DMS114 treated with DMSO at 0.1 percent for 48 hours (cell line): Measurements from ENCODE around the gene METTL16.
"Not testable (repeated sequence)": the region's sequence is repeated elsewhere in the genome, so short reads cannot be mapped to it uniquely, and the experiment has no call there.

Experiments used
- DNase-seq: peaks from one replicate; lab custom pipeline; 2025; ENCODE audit not compliant: unreplicated experiment; lab: John Stamatoyannopoulos, UW

The METTL16 gene

GRCh38 chr17:2502871-2503580, 8.7 kb downstream of the METTL16 start:
- no peak for DNase-seq

- DNase-seq = no peak
Observed at GRCh38 chr17:2500446-2500845, 11.2 kb downstream of the METTL16 start.

GRCh38 chr17:2489286-2489685, 22.4 kb downstream of the METTL16 start:
- not testable (repeated sequence) for DNase-seq

- DNase-seq = no peak
Observed at GRCh38 chr17:2487306-2487705, 24.4 kb downstream of the METTL16 start.

- DNase-seq = not testable (repeated sequence)
Observed at GRCh38 chr17:2486709-2487108, 25.0 kb downstream of the METTL16 start.

GRCh38 chr17:2485970-2486369, 25.7 kb downstream of the METTL16 start:
- DNase-seq = no peak

- no peak for DNase-seq
Observed at GRCh38 chr17:2485543-2485942, 26.1 kb downstream of the METTL16 start.

- no peak for DNase-seq
Observed at GRCh38 chr17:2484876-2485275, 26.8 kb downstream of the METTL16 start.

GRCh38 chr17:2483084-2483483, 28.6 kb downstream of the METTL16 start:
- no peak for DNase-seq

- DNase-seq = no peak
Observed at GRCh38 chr17:2482218-2482617, 29.5 kb downstream of the METTL16 start.

- no peak for DNase-seq
Observed at GRCh38 chr17:2481760-2482159, 29.9 kb downstream of the METTL16 start.

- no peak for DNase-seq
Observed at GRCh38 chr17:2478458-2478857, 33.2 kb downstream of the METTL16 start.

- DNase-seq = no peak
Observed at GRCh38 chr17:2475056-2475455, 36.6 kb downstream of the METTL16 start.

GRCh38 chr17:2474371-2474770, 37.3 kb downstream of the METTL16 start:
- no peak for DNase-seq

- no peak for DNase-seq
Observed at GRCh38 chr17:2468270-2468669, 43.4 kb downstream of the METTL16 start.

- DNase-seq = no peak
Observed at GRCh38 chr17:2466931-2467330, 44.8 kb downstream of the METTL16 start.

- no peak for DNase-seq
Observed at GRCh38 chr17:2462481-2462880, 49.2 kb downstream of the METTL16 start.

- DNase-seq = no peak
Observed at GRCh38 chr17:2459917-2460271, 51.8 kb downstream of the METTL16 start.

- DNase-seq = no peak
Observed at GRCh38 chr17:2457913-2458312, 53.8 kb downstream of the METTL16 start.

- no peak for DNase-seq
Observed at GRCh38 chr17:2456475-2456874, 55.2 kb downstream of the METTL16 start.

- DNase-seq = no peak
Observed at GRCh38 chr17:2455956-2456355, 55.7 kb downstream of the METTL16 start.

- DNase-seq = no peak
Observed at GRCh38 chr17:2453866-2454265, 57.8 kb downstream of the METTL16 start.

- DNase-seq = no peak
Observed at GRCh38 chr17:2453325-2453724, 58.4 kb downstream of the METTL16 start.
